T-cell (primary cell): ENCODE data around the gene DIO2. TPM values are rescaled to one million over a fixed set of nuclear protein-coding genes. Genes with fewer than 3 reads are reported as not detected.

Experiments
- ATAC-seq, 4 experiments: fragments of 200-7000 bp in 3 of 4; fragments of 150-1000 bp in 1 of 4; cut with Tn5 transposase; replicated peaks in 1 of 4; 1 replicate in 3 of 4; 2 replicates in 1 of 4; pipeline ENCODE4 v1.10.0; 2021; ENCODE audit warnings: moderate library complexity in 3 of 4, mild to moderate bottlenecking in 2 of 4, moderate number of reproducible peaks in 1 of 4
- CTCF ChIA-PET, 2 donors: fragments of 300-600 bp; sonication (Branson Sonifier 250); formaldehyde crosslinking; loops; one replicate each; lab custom pipeline; 2022; ENCODE audit warnings: antibody characterized with exemption in 2 of 2; lab: Charles Lee
- POLR2A ChIA-PET, 2 donors: fragments of 300-600 bp; sonication (Branson Sonifier 250); formaldehyde crosslinking; loops; one replicate each; lab custom pipeline; 2022; ENCODE audit warnings: antibody characterized with exemption in 2 of 2; lab: Charles Lee
- DNase-seq, 35 experiments: peaks; one replicate each; pipeline versions ENCODE4 v3.0.0 to v3.0.0-alpha.2; 2013 to 2023
- H3K27ac ChIP-seq: one replicate; pipeline ENCODE4 v1.5.1; 2013; ENCODE audit warnings: low read length
- H3K27me3 ChIP-seq, 2 experiments: replicated peaks in 1 of 2; 1 replicate in 1 of 2; 2 replicates in 1 of 2; pipeline versions ENCODE4 v1.6.1 to v1.7.0; 2013; ENCODE audit warnings: low read length in 1 of 2, mixed read lengths in 1 of 2; ENCODE audit not compliant: control insufficient read depth in 2 of 2, insufficient read depth in 2 of 2; ENCODE audit errors: extremely low read depth in 1 of 2
- H3K36me3 ChIP-seq, 2 donors: 1 replicate in 1 of 2; 2 replicates in 1 of 2; pipeline versions ENCODE4 v1.6.1 to v1.7.0; 2013; ENCODE audit warnings: low read length in 1 of 2; ENCODE audit not compliant: control insufficient read depth in 2 of 2, insufficient read depth in 1 of 2; ENCODE audit errors: extremely low read depth in 1 of 2
- H3K4me1 ChIP-seq, 2 experiments: 1 replicate in 1 of 2; 2 replicates in 1 of 2; pipeline versions ENCODE4 v1.6.1 to v1.7.0; 2013; ENCODE audit warnings: low read length in 2 of 2, mixed read lengths in 1 of 2; ENCODE audit not compliant: insufficient read depth in 2 of 2, control insufficient read depth in 1 of 2; ENCODE audit errors: extremely low read depth in 1 of 2
- H3K4me3 ChIP-seq, 2 donors: 1 replicate in 1 of 2; 2 replicates in 1 of 2; pipeline versions ENCODE4 v1.5.1 to v1.7.0; 2013; ENCODE audit warnings: mild to moderate bottlenecking in 2 of 2, low read length in 1 of 2, moderate library complexity in 1 of 2; ENCODE audit not compliant: control insufficient read depth in 1 of 2; ENCODE audit errors: extremely low read depth in 1 of 2
- H3K9me3 ChIP-seq: 2 replicates; pipeline ENCODE4 v1.7.0; 2013
- H3K27ac Mint-ChIP-seq, 2 donors: one replicate each; pipeline ENCODE4 v1.8.0; 2020 to 2021; ENCODE audit warnings: mild to moderate bottlenecking in 2 of 2, mixed read lengths in 2 of 2
- H3K27me3 Mint-ChIP-seq, 2 donors: one replicate each; pipeline ENCODE4 v1.8.0; 2021 to 2022; ENCODE audit warnings: mixed read lengths in 2 of 2
- H3K36me3 Mint-ChIP-seq: one replicate; pipeline ENCODE4 v1.8.0; 2021; ENCODE audit warnings: mixed read lengths
- H3K4me1 Mint-ChIP-seq, 3 donors: one replicate each; pipeline ENCODE4 v1.8.0; 2020 to 2022; ENCODE audit warnings: mixed read lengths in 3 of 3, mild to moderate bottlenecking in 1 of 3
- H3K4me3 Mint-ChIP-seq, 3 donors: one replicate each; pipeline ENCODE4 v1.8.0; 2020 to 2022; ENCODE audit warnings: mild to moderate bottlenecking in 3 of 3, mixed read lengths in 3 of 3, moderate library complexity in 3 of 3
- H3K9me3 Mint-ChIP-seq, 3 donors: one replicate each; pipeline ENCODE4 v1.8.0; 2020 to 2022; ENCODE audit warnings: mixed read lengths in 3 of 3
- WGBS: methylation state at CpG from one replicate; pipeline ENCODE4 v1.1.5; 2013; ENCODE audit warnings: missing lambda C conversion rate; ENCODE audit not compliant: insufficient coverage; 5-methylcytosine and 5-hydroxymethylcytosine counted together
- total RNA-seq, 35 experiments: library from RNA in 6 of 35; stranded (reverse) in 6 of 35; fragments of 120-200 nt in 1 of 35; gene quantifications; one replicate each; pipeline versions ENCODE4 v1.2.1 to v1.2.4 and lab custom pipeline; 2013 to 2026

The DIO2 gene
- total RNA-seq, 5 donors from 2014 or later (not counting 1 experiment from before 2014, with no cell fraction given): not detected

DNA sequence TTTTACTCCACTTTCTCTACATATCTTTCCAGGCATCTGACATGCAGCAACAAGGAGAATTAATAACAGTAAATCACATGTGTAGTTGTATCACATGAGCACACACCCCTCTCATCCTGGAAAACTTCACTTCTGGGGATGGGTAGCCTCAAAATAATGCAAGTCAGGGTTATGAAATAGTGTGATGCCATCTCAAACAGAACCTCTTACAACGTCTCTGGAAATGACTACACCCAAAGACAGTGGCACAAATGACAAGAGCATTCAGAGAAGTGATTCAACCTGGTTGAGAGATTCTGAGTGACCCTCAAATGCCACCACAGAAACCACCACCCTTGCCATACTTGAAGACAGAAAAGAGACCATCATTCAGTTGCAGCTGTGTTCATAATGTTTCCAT, 2.8 kb downstream of the DIO2 start:
- Histone ChIP-seq H3K27me3 (peaks cover 0 to 6% of the 10 kb centered on the region in 2 experiments), H3K4me3 (no peak overlapping the region), H3K27ac (no peak overlapping the region), H3K4me1 (no peaks in the 10 kb centered on the region), H3K9me3 (no peaks in the 10 kb centered on the region), H3K36me3 (no peaks in the 10 kb centered on the region)
- Mint-ChIP-seq H3K9me3 (no peaks in the 10 kb centered on the region), H3K27me3 (no peaks in the 10 kb centered on the region), H3K27ac (no peak overlapping the region), H3K4me1 (no peaks in the 10 kb centered on the region), H3K4me3 (no peak overlapping the region), H3K36me3 (no peaks in the 10 kb centered on the region)
- DNase-seq (no peak), ATAC-seq (no peak)
- ChIA-PET CTCF (no interaction called here), POLR2A (no interaction called here)
- WGBS: no CpG with 5 or more reads among the region's 1 CpG

DNA sequence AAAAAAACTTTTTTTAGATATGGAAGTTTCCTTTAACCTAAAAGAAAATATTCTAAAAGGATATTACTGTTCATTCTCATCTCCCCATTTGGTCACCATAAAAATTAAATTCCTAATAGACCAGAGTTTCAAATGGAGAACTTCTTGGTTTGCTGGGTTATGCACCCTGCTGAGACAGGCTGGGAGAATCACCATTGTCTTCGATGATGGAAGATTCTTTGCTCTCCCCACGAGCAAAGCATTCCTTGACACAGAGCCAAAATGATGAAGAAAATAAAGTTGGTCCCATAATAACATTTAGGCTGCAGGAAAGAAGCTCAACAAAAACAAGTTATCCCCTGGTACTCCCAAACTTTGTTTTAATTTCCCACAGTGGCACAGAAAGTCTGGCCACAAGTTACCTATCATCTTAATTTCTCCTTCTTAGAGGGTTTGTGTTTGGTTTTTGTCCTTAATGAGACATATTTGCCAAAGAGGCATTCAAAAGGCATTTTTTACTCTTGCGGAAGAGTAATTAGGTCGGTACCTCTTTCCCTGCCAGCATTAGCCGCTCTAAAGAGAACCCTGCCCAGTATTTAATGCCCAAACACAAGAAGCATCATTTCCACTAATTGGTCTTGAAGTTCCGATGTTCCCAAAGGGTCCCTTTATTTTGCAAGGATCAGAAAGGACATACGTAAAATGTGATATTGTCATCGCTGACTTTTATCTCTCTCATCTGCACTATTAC, 4.8 kb downstream of the DIO2 start:
- Mint-ChIP-seq H3K36me3 (no peaks in the 10 kb centered on the region), H3K4me3 (no peak overlapping the region), H3K4me1 (no peaks in the 10 kb centered on the region), H3K9me3 (peaks cover 0 to 3% (median 0%) of the 10 kb centered on the region in 3 donors), H3K27ac (no peak overlapping the region), H3K27me3 (no peaks in the 10 kb centered on the region)
- no peak for ATAC-seq
- no peak overlapping the region for H3K27ac ChIP-seq
- CTCF ChIA-PET: no interaction called here
- no peaks in the 10 kb centered on the region for H3K36me3 ChIP-seq
- H3K4me1 ChIP-seq: no peaks in the 10 kb centered on the region
- DNase-seq: no peak
- H3K9me3 ChIP-seq: no peaks in the 10 kb centered on the region
- peaks cover 0 to 6% of the 10 kb centered on the region in 2 experiments for H3K27me3 ChIP-seq
- POLR2A ChIA-PET: no interaction called here
- no CpG with 5 or more reads among the region's 8 CpGs for WGBS
- H3K4me3 ChIP-seq: no peak overlapping the region

DNA sequence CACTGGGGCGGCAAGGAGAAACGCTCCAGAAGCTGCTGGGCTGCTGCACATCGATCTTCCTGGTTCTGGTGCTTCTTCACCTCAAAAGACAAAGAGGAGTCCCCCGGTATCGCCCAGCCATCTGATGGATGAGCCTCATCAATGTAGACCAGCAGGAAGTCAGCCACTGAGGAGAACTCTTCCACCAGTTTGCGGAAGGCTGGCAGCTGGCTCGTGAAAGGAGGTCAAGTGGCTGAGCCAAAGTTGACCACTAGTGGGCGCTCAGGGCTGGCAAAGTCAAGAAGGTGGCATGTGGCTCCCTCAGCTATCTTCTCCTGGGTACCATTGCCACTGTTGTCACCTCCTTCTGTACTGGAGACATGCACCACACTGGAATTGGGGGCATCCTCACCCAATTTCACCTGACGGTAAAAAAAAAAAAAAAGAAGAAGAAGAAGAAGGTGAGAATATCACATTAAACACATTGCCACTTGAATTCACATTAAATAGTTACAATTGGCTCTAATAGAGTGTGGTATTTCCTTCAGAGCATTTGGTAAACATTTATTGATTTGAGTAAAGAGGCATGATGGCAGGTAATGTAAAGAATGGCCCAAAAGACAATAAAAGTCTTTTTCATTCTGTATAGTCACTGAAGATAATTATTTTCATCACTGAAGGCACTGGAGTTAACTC, 8.3 kb downstream of the DIO2 start:
- H3K36me3 ChIP-seq: no peaks in the 10 kb centered on the region
- DNase-seq (peak in 1 of 35 experiments; percentile 1), ATAC-seq (no peak)
- H3K27me3 Mint-ChIP-seq: no peaks in the 10 kb centered on the region
- no peak overlapping the region for H3K27ac Mint-ChIP-seq
- peaks cover 0 to 9% (median 3%) of the 10 kb centered on the region in 3 donors for H3K9me3 Mint-ChIP-seq
- POLR2A ChIA-PET: no interaction called here
- H3K27ac ChIP-seq: no peak overlapping the region
- no peaks in the 10 kb centered on the region for H3K4me1 Mint-ChIP-seq
- H3K27me3 ChIP-seq: no peaks in the 10 kb centered on the region
- H3K4me3 ChIP-seq: no peak overlapping the region
- no peaks in the 10 kb centered on the region for H3K4me1 ChIP-seq
- no peak overlapping the region for H3K4me3 Mint-ChIP-seq
- no peaks in the 10 kb centered on the region for H3K9me3 ChIP-seq
- 72% methylated on average over 6 of the region's 9 CpGs for WGBS
- H3K36me3 Mint-ChIP-seq: no peaks in the 10 kb centered on the region
- CTCF ChIA-PET: interaction anchor here in 1 of 2 donors (0.7 kb wide), 1 partner anchor 32 kb away, joined by 3 read pairs; no protein-coding TSS in a partner anchor

- WGBS: 67% methylated on average over 1 of the region's 4 CpGs
- Mint-ChIP-seq H3K27ac (no peak overlapping the region), H3K4me1 (no peaks in the 10 kb centered on the region), H3K27me3 (no peaks in the 10 kb centered on the region), H3K9me3 (peaks cover 0 to 9% (median 3%) of the 10 kb centered on the region in 3 donors), H3K36me3 (no peaks in the 10 kb centered on the region), H3K4me3 (no peak overlapping the region)
- Histone ChIP-seq H3K4me1 (no peaks in the 10 kb centered on the region), H3K36me3 (no peaks in the 10 kb centered on the region), H3K27me3 (no peaks in the 10 kb centered on the region), H3K27ac (no peak overlapping the region), H3K4me3 (no peak overlapping the region), H3K9me3 (no peaks in the 10 kb centered on the region)
- DNase-seq (no peak), ATAC-seq (no peak)
- ChIA-PET POLR2A (no interaction called here), CTCF (no interaction called here)
Observed at GRCh38 chr14:80200093-80200492, 11.2 kb downstream of the DIO2 start.

DNA sequence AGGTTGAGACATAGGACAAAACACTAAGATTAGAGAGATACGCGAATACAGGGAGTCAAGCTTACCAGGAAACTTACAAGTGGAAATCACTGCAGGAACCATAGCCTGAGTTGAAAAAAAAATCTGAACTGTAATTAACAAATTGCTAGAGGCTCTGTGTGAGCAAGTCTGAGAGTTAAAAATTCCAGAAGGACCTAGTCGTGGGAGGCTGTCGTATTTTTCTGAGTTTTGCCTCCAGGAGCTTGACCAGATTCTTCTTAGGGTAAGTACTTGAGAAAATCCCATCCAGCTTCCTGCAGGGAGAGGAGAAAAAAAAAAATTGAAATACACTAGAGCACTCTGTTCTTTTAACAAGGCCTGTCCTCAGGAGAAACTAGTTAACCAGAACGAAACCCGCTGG, 22.7 kb downstream of the DIO2 start:
- Histone ChIP-seq H3K9me3 (no peaks in the 10 kb centered on the region), H3K4me3 (no peak overlapping the region), H3K27ac (no peak overlapping the region), H3K36me3 (no peaks in the 10 kb centered on the region), H3K4me1 (no peaks in the 10 kb centered on the region), H3K27me3 (no peaks in the 10 kb centered on the region)
- no peaks in the 10 kb centered on the region for H3K36me3 Mint-ChIP-seq
- ATAC-seq (no peak), DNase-seq (no peak)
- WGBS: no CpG with 5 or more reads among the region's 6 CpGs
- ChIA-PET CTCF (no interaction called here), POLR2A (no interaction called here)
- no peak overlapping the region for H3K27ac Mint-ChIP-seq
- H3K9me3 Mint-ChIP-seq: peaks cover under 1 to 5% (median 4%) of the 10 kb centered on the region in 3 donors
- H3K4me3 Mint-ChIP-seq: no peak overlapping the region
- no peaks in the 10 kb centered on the region for H3K27me3 Mint-ChIP-seq
- no peaks in the 10 kb centered on the region for H3K4me1 Mint-ChIP-seq

DNA sequence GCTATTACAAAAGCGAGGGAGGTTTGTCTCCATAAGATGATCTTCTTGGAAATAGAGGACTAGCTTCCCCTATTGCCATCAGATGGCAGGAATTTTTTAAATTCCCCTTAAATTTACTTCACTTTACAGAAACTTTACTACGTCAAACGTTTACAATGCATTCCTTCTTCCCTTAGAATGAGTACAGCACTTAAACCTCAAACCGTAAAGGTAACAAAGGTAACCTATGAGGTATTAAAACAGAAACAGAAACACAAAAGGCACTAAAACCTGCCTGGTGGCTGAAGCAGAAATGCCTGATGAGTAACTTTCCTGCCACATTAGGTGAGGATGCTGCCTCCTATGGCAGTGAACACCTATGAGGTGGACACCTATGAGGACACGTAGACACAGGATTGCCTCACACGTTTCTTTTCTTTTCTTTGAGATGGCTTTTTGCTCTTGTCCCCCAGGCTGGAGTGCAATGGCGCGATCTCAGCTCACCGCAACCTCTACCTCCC, 25.0 kb downstream of the DIO2 start:
- H3K36me3 ChIP-seq: no peaks in the 10 kb centered on the region
- no peak overlapping the region for H3K27ac ChIP-seq
- ATAC-seq (no peak), DNase-seq (no peak)
- no peaks in the 10 kb centered on the region for H3K27me3 Mint-ChIP-seq
- H3K4me3 Mint-ChIP-seq: no peak overlapping the region
- H3K9me3 Mint-ChIP-seq: peaks cover 2 to 8% (median 5%) of the 10 kb centered on the region in 3 donors
- WGBS: no CpG with 5 or more reads among the region's 9 CpGs
- no peaks in the 10 kb centered on the region for H3K27me3 ChIP-seq
- H3K4me3 ChIP-seq: no peak overlapping the region
- ChIA-PET CTCF (no interaction called here), POLR2A (no interaction called here)
- H3K9me3 ChIP-seq: no peaks in the 10 kb centered on the region
- H3K4me1 ChIP-seq: no peaks in the 10 kb centered on the region
- H3K27ac Mint-ChIP-seq: no peak overlapping the region
- no peaks in the 10 kb centered on the region for H3K4me1 Mint-ChIP-seq
- H3K36me3 Mint-ChIP-seq: no peaks in the 10 kb centered on the region
